K562 (cell line): ENCODE data around the gene TMC2.
"Not testable (repeated sequence)": the region's sequence is repeated elsewhere in the genome, so short reads cannot be mapped to it uniquely, and the experiment has no call there.

Source experiments
- CTCF ChIP-seq, 3 experiments: IDR thresholded peaks in 2 of 3; conservative IDR thresholded peaks in 1 of 3; 2 replicates each; pipeline ENCODE4 v1.5.1; 2011 to 2012; ENCODE audit warnings: low read length in 3 of 3, mild to moderate bottlenecking in 3 of 3, control low read depth in 2 of 3, improper control_type of control experiment in 1 of 3, inconsistent platforms in 1 of 3, low read depth in 1 of 3, mixed read lengths in 1 of 3, moderate library complexity in 1 of 3; ENCODE audit not compliant: insufficient read depth in 2 of 3
- FOXA1 ChIP-seq: fragments of 450-650 bp; IDR thresholded peaks from 2 replicates; pipeline ENCODE4 v1.6.1; 2016; ENCODE audit warnings: mild to moderate bottlenecking, borderline replicate concordance
- JUND ChIP-seq, 2 experiments: IDR thresholded peaks; 2 replicates in 1 of 2; 3 replicates in 1 of 2; pipeline ENCODE4 v1.6.1; 2011; ENCODE audit warnings: borderline replicate concordance in 2 of 2, low read depth in 2 of 2, low read length in 2 of 2, improper control_type of control experiment in 1 of 2, missing biosample characterization in 1 of 2, missing genetic modification characterization in 1 of 2, missing genetic modification reagents in 1 of 2
- MAX ChIP-seq: sonication (generic); formaldehyde crosslinking; IDR thresholded peaks from 2 replicates; pipeline ENCODE4 v1.9.0; 2022; ENCODE audit warnings: mild to moderate bottlenecking, missing genetic modification reagents
- MEF2A ChIP-seq: IDR thresholded peaks from 2 replicates; pipeline ENCODE4 v1.6.1; 2011; ENCODE audit warnings: low read depth, mild to moderate bottlenecking, low read length, moderate library complexity; ENCODE audit not compliant: control insufficient read depth
- PRDM10 ChIP-seq: fragments of 450-650 bp; IDR thresholded peaks from 2 replicates; pipeline ENCODE4 v1.6.1; 2018; ENCODE audit not compliant: partially characterized antibody
- TCF7L2 ChIP-seq: fragments of 150-350 bp; IDR thresholded peaks from 2 replicates; pipeline ENCODE4 v1.6.1; 2016; ENCODE audit warnings: low read depth, mild to moderate bottlenecking, low read length, moderate library complexity
- TEAD4 ChIP-seq, 2 experiments: sonication (generic) in 1 of 2; formaldehyde crosslinking in 1 of 2; IDR thresholded peaks; 2 replicates each; pipeline versions ENCODE4 v1.6.1 to v1.8.0; 2012 to 2022; ENCODE audit warnings: borderline replicate concordance in 1 of 2, inconsistent platforms in 1 of 2, low read length in 1 of 2, mild to moderate bottlenecking in 1 of 2, missing genetic modification reagents in 1 of 2
- YY1 ChIP-seq, 3 experiments: IDR thresholded peaks; 2 replicates each; pipeline ENCODE4 v1.6.1; 2011; ENCODE audit warnings: low read length in 2 of 3, mild to moderate bottlenecking in 2 of 3, moderate library complexity in 2 of 3, borderline replicate concordance in 1 of 3, control low read depth in 1 of 3, low read depth in 1 of 3; ENCODE audit not compliant: insufficient read depth in 3 of 3, insufficient replicate concordance in 2 of 3, control insufficient read depth in 1 of 3, insufficient read length in 1 of 3; ENCODE audit errors: extremely low read depth in 1 of 3
- ZNF143 ChIP-seq: sonication (generic); formaldehyde crosslinking; IDR thresholded peaks from 2 replicates; pipeline ENCODE4 v1.9.0; 2022; ENCODE audit warnings: mild to moderate bottlenecking, missing genetic modification reagents
- ZNF165 ChIP-seq: fragments of 250-450 bp; sonication (Bioruptor Pico); IDR thresholded peaks from 2 replicates; pipeline ENCODE4 v1.4.0; 2020; ENCODE audit warnings: borderline replicate concordance
- ZNF274 ChIP-seq: IDR thresholded peaks from 2 replicates; pipeline ENCODE4 v1.6.1; 2011; ENCODE audit warnings: low read depth, mild to moderate bottlenecking, low read length, moderate library complexity, borderline replicate concordance
- ZNF764 ChIP-seq: fragments of 250-450 bp; sonication (Bioruptor Pico); IDR thresholded peaks from 2 replicates; pipeline ENCODE4 v1.4.0; 2020; ENCODE audit warnings: low read depth, mild to moderate bottlenecking, moderate library complexity

GRCh38 chr20:2504803-2505202, 31.6 kb upstream of the TMC2 start:
- not testable (repeated sequence) for TF ChIP-seq ZNF165; ZNF274; MAX; TEAD4 (IDR thresholded peaks at IDR 0.05; ENCODE audit: low read length); TEAD4 (CRISPR knock-in tag; IDR thresholded peaks at IDR 0.05; ENCODE audit: borderline replicate concordance); PRDM10; JUND (IDR thresholded peaks at IDR 0.05; ENCODE audit: borderline replicate concordance, low read depth, low read length); JUND (tag; IDR thresholded peaks at IDR 0.05; ENCODE audit: borderline replicate concordance, low read depth, low read length); TCF7L2; CTCF (IDR thresholded peaks at IDR 0.05 in 2 of 3, conservative IDR thresholded peaks at IDR 0.05 in 1 of 3; ENCODE audit: insufficient read depth in 2 of 3, low read depth in 1 of 3, low read length in 3 of 3); MEF2A; ZNF143 (CRISPR knock-in tag); YY1 (IDR thresholded peaks at IDR 0.05; ENCODE audit: borderline replicate concordance in 1 of 3, control insufficient read depth in 1 of 3, extremely low read depth in 1 of 3, insufficient read depth in 3 of 3, insufficient read length in 1 of 3, insufficient replicate concordance in 2 of 3, low read depth in 1 of 3, low read length in 2 of 3); ZNF764; FOXA1
